NCI-H2196 (cell line): ENCODE results near the gene GLDN.

ENCODE experiments used
- DNase-seq: peaks from one replicate; lab custom pipeline; 2025; ENCODE audit not compliant: unreplicated experiment; lab: John Stamatoyannopoulos, UW

Gene GLDN

DNA sequence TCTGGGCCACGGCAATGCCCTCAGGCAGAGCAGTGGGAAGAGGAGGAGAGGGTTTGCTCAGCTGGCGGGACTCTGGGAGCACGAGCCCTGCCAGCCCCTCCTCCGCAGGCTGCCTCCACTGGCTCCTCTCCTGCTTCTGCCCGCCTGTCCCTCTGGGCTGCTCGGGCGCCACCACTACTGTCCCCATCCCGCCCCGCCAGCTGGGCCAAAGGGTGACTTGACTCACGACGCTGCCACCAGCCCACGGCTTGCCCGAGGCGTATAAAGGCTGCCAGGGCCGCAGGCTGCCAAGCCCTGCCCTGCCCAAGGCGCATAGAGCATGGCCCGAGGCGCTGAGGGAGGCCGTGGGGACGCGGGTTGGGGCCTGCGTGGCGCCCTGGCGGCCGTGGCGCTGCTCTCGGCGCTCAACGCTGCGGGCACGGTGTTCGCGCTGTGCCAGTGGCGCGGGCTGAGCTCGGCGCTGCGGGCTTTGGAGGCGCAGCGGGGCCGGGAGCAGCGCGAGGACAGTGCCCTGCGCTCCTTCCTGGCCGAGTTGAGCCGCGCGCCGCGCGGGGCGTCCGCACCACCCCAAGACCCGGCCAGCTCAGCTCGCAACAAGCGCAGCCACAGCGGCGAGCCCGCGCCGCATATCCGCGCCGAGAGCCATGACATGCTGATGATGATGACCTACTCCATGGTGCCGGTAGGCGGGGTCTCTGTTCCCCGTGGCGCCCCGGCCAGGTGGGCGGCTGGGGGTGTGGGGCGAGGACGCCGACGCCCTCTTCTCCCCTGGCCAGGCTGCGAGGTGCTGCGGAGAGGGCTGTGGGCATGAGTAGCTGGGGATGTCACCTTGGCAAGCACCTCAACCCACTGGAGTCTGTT lies at the start of gene GLDN:
Gene GLDN (plus strand): TSS at position 290 of the 861 bp plus-strand sequence. CDS start 30 bp downstream, at position 320.
- peak; percentile 24 for DNase-seq

DNA sequence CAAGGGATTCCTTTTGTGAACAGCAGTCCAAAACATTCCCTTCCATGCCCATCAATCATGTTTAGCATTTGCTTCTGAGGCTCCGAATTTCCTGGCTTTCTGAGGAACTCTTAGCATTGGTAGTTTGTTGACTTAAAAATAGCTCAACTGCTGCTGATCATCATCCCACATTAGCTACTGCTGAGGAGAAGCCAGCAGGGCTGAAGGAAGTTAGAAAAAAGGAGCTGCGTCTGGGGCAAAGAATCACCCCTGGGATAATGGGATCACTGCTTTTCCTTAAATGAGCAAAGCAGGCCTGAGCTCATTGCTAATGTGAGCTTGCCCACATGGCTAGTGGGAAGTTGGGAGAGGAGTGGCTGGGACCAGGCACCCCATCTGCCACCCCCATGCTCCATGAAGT lies 42.8 kb upstream of the GLDN start:
- DNase-seq: peak; percentile 62

DNA sequence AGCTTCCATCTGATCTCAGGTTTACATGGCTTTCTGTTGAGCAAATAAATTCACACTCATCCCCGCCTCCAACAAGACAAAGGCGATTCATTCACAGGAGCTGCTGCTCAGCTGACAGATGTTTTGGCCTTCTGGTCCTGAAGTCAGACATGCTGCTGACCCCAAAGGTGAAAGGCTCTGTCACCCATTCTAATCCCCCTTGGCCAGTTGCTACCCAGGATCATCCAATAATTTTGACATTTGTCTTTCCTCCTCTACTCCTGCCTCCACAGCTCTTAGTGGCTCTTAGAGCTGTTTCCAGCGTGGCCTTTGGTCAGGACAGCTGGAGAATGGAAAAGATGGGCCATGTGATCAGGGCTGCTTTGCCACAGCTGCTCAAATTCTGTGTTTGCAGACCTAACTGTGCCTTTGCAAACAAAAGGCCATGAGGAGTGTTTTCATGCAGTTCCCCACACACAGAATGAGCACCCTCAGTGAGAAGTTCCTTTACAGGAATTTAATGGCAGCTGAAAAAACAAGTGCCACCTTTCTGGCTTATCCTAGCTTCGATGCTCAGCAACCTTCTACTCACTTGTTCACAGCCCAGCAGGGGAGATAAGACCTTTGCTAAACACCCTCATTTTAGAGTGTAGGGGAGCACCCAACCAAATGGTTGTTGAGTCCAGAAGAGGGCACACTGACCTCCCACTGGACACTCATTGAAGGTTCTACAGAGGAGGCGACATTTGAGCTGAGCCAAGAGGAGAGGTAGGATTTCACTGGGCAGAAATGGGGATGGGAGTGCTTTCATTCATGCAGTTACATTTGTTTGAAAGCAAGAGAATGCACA lies 42.1 kb upstream of the GLDN start:
- peak; percentile 74 for DNase-seq

DNA sequence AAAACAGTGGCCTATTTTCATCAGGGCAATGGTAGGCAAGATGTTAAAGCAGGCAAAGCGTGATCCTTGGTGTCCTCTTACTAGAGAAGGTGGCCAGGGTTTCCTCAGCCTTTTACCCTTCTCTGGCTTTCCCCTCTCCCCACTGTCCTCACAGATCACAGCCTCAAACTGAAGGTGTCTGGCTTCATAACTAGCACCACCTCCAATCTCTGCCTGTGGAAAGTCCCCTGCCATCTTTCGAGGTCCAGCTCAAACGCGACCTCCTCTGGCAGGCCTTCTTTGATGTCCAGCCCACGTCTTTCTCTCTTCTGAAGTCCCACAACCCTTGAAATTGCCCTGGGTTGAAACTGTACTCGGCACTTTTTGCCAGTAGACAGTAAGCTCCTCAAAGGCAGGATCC lies 39.0 kb upstream of the GLDN start:
- DNase-seq: no peak

DNA sequence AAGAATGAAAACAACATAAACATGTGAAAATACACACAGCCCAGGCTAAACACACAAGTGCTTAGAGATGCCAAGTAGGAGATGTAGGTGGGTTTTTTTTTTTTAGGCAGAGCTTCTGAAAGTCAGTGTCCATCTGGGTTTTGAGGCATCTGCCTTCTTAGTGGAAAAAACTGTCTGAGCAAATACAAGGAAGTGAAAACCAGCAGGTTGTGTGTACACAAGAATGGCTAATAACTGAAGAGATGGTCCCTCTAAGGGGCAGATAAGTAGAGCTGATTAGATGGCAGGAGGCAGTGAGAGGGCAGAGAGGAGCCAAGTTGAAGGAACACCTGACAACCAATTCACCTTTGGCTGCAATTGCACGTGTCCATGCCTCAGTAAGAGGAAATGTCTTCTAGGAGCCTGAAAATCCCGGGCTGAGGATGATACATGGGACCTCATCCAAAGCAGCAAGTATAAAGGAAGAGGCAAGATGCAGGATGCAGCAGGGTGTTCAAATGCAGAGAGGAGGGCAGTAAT lies 37.9 kb upstream of the GLDN start:
- no peak for DNase-seq

DNA sequence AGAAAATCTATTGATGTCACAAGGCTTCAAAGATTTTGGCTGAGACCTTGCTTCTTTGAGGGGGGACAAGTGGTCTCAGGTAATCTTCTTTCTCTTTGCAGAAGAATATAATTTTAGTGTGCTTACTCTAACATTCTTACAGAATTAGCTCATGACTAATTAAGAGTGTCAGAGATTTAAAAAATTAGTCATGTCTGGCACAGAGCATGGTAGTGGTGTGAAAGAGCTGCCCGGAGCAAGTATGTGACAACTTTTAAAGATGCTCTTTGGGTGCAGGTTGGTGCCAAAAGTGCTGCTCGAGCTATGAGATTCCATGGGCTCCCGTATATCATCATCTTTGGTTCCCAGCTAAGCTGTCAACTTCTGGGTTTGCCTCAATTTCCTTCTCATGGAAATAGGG lies 34.1 kb upstream of the GLDN start:
- no peak for DNase-seq

DNA sequence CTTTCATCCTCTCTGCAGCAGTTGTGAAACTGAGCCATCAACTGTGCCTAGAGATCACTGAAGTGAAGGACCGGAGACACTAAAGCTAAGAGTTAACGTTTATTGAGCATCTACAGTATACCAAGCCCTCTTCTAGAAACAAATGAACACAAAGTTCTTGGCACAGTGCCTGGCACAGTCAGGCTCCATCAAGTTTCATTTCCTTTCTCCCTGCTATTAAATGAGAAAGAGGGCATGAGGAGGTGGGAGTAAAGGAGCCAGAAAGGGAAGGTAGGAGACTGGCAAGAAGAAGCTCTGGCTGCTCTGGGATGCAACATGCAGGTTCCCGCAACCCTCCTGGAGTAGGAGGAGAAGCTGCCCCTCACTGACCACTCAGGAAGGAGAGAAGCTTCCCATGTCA lies 33.6 kb upstream of the GLDN start:
- no peak for DNase-seq

DNA sequence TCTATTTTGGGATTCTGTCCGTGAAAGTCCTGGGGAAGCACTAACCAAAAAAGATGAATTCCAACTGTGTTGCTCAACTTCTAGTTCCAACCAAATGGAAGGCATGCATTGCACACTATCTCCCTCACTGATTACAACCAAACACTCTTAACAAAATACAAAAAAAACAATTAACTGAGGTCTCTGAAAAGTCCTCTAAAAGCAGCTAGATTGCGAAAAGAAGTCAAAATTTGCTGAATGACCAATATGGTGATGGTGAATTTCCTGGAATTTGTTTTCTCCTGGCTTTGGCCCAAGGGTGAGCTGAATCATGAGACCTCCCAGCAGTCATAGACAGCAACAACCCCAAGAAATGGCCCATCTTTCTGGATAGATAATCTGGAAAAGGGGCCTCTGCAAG lies 31.4 kb upstream of the GLDN start:
- DNase-seq: no peak

DNA sequence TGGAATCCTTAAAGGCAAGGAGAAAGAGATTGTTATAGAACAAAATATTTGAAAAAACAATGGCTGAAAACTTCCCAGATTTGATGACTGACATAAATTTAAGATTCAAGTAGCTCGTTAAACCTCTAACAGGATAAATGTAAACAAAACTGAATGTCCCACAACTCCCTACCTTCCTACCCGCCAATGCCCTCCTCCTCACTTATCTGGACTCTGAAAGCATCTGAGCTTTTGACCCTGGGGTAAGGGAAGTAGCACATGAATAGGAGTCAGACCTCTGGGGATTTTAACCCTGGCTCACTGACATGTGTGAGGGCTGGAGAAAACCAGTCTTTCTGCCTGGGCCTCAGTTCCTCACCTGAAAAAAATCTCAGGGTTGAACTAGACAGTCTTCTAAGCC lies 29.9 kb upstream of the GLDN start:
- no peak for DNase-seq

DNA sequence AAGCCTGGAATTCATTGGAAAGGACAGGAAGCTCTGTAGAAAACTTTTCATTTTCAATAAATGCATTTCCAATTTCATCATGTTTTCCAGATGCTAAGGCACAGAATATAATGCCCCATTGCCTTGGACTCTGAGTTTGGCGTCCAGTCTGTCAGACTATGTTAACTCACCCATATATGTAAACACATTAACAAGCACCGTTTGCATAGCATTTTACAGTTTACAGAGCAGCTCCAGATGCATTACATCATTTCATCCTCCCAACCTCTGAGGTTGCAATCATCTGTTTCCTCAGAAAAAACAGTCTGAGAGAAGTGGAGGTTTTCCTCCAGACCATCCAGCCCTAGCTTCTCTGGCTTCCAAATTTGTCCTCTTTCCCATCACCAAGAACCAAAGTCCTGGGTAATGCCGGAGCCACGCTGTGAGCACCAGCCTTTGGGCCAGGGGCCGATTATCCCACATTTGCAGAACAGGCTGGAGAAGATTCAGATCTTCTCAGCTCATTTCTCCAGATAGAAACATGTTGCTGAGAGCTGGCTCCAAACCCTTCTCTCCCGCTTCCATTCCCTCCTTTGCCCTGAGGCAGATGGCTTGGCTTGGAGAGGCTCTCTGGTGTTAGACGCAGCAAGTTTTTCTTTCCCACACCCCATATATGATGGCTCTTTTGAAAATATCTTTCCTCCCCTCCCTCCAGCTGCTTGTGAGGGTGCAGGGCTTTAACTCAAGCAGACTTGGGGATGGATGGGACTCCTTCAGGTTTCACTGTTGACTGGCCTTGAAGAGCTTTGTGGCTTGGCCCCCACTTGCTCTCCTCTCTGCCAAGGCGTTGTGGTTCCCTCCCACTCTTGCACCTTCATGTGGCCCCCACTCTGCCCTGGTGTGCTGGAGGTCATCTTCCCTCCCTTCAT lies 29.0 kb upstream of the GLDN start:
- DNase-seq: no peak

DNA sequence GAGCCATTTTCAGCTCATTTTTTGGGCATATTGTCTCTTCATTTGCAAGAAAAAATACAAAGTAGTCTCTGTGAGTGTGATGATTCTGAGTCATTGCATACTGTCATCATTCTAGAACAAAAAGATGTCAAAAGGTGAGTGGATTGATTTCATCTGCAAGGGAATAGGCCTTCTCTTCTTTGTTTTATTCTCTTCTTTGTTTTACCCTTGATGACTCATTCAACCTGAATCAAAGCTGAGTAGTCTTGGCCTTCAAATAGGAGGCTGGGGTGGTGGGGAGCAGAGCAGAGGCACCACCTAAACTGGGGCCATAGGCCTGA lies 28.4 kb upstream of the GLDN start:
- no peak for DNase-seq

DNA sequence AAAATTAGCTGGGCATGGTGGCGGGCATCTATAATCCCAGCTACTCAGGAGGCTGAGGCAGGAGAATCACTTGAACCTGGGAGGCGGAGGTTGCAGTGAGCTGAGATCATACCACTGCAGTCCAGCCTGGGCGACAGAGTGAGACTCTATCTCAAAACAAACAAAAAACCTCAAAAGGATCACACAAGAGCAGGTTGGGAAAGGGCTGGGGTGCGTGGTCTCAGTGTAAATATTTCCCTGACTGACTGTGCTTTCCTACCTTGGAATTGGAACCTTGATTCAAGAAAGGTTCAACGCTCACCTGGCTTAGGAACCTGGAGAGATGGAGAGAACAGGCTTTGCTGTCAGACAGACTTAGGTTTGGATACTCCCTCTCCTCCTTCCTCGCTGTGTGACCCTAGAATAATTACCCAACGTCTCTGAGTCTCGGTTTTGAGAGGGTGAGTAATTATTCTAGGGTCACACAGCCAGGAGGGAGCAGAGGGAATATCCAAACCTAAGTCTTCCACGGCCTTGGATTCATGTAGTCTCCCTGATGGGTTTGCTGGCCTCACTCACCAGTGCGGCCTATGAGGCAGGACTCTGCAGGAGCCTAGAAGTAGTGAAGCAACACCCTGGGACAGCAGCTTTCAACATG lies 27.7 kb upstream of the GLDN start:
- no peak for DNase-seq

DNA sequence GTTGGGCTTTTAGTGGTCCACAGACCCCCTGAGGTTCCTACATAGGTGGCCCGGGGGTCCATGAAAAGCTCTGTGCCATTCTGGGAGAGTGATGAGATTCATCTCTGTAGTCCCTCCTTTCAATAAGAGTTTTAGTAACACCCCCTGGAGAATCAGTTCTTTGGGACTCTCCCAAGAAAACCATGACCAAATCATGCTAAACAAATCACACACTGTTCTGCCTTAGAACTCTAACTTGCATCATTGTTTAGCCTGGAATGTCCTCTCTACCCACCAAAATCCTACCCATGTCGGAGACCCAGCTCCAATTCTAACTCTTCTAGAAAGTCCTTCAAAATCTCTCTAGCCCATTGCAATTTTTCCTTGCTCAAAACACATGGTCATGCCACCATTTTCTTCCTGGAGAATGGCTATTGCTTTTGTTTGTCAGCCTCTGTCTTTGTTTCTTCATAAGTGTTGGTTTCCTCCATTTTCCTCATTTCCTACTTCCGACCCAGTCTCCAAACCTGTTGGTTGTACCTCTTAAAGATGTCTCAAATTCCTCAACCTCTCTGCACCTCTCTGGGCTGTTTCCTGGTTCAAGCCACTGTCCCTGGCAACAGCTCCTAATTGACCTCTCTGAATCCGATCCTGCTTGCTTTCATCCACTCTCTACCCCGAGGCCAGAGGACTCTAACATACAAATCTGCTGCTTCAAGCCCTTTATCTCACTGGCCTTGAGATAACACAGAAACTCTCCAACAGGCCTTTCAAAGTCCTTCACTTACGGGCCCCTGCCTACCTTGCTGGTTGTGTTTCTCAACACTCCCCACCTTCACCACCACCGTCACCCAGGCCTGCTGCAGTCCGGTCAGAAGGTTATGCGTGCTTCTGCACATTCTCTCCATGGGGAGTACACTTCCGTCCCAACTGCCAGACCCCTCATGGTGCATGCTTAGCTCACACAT lies 26.8 kb upstream of the GLDN start:
- no peak for DNase-seq

DNA sequence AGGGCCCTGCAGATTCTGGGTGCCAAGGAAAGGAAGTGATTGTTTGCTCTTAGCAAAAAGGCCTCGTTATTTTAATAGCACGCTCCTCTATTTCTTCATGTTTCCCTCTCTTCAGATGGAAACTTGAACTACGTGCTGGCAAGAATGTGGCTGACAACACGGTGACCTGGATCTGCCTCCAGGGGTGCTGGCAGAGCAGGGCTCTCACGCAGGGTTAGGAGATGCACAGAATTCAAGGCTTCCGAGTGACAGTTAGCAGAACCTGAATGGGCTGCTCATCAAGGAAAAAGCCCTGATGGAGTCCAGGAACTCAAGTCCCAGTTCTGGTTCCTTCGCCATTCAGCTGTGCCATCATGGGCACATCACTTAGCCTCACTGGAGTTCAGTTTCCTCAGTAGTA lies 25.7 kb upstream of the GLDN start:
- no peak for DNase-seq

DNA sequence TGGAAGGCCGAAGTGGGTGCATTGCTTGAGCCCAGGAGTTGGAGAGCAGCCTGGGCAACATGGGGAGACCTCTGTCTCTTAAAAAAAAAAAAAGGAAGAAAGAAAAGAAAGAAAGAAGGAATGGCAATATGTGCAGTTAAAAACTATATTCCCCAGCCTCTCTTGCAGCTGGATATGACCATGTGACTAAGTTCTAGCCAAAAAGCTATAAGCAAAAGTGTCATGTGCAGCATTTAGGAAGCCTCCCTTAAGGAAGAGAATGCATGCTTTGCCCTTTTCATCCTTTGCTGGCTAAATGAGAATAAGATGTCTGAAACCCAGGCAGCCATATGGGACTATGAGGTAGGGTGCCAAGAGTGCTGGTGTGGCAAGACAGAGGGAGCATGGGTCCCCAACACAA lies 24.8 kb upstream of the GLDN start:
- no peak for DNase-seq

DNA sequence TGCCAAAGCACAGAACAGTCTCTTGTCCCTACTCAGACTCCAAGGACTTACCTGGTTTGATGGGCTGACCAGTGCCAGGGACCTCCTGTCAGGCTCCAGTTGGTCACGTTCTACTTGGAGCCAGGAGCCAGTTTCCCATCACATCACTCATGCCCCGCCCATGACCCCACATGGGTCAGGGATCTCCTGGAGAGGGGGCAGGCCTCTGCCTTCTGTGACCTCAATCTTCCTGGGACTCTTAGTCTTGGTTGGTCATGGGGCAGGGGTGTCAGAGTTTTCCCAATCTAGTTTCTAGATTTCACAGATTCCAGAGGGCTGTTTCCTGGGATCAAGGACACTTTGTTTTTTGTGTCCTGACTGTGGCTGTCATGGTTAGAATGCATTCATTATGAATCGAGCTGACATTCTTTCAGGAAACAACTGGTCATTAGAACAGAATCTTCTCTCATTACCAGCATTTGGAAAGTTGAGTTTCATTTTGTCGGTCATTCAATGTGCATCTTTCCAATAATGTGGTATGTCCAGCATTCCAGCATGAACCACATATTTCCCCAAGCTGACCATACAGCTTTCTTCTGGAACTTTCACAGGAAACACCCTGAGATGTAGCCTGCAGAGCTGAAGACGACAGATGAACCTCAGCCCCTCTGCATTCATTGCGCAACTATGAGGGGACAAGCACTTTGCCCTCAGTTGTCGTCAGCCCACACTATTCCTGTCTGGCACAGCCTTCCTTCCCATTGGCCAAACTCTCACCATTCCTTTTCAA lies 22.9 kb upstream of the GLDN start:
- DNase-seq: no peak

DNA sequence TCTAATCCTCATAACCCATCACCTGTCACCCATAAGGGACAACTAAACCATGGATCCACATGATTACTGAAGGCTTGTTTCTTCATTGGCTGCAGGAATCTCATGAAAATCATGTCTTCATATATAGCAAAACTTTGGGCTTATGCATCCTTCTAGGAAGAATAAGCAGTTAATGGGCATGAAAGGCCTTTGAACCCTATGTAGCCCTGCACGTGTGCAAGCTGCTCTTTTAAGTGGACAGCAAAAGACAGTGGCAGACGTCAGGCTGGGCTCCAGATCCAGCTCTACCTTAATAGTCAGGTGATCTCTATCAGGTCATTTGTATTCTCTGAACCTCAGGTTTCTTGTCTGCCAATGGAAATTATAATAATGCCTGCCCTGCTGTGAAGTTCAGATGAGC lies 21.9 kb upstream of the GLDN start:
- DNase-seq: no peak

DNA sequence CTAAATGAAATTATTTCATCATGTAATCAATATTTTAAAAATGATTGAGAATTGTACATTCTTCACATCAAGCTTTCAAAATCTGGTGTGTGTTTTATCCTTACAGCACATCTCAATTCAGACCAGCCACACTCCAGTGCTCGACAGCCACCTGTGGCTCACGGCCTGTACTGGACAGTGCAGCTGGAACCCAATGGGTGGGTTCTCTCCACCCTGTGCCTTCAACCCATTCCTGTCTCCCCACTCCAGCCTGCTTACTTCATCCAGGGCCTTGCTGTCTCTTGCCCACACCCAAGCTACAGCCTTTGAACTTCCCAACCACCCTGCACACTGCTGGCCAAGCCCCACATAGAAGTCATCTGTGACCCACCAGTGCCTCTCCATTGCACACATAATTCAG lies 20.6 kb upstream of the GLDN start:
- DNase-seq: no peak

DNA sequence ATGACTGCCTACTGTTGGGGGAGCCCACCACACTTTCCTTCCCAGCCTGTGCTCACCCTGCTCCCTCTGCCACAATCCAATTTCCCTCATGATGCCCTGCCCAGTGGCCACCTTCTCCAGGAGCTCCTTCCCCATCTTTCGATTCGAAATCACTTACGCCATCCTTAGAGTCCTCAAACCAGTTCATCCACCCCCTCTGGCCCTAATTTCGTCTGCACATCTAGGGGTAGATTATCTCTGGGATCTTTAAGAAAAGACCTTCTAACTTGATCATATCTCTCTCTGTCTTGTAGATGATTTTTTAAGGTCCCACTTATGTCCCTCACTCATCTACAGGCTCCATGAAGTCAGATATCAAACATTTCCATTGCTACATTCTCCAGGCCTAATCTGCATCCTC lies 20.1 kb upstream of the GLDN start:
- no peak for DNase-seq
